GM19023 (cell line): ENCODE data around the gene CKS2.
"Not testable (repeated sequence)": the region's sequence is repeated elsewhere in the genome, so short reads cannot be mapped to it uniquely, and the experiment has no call there.

ENCODE experiments used
- ATAC-seq: cut with Tn5 transposase; IDR thresholded peaks from one replicate; pipeline ENCODE4 v1.9.1; 2021; ENCODE audit warnings: mild to moderate bottlenecking, moderate library complexity; ENCODE audit not compliant: unreplicated experiment

The CKS2 gene

DNA sequence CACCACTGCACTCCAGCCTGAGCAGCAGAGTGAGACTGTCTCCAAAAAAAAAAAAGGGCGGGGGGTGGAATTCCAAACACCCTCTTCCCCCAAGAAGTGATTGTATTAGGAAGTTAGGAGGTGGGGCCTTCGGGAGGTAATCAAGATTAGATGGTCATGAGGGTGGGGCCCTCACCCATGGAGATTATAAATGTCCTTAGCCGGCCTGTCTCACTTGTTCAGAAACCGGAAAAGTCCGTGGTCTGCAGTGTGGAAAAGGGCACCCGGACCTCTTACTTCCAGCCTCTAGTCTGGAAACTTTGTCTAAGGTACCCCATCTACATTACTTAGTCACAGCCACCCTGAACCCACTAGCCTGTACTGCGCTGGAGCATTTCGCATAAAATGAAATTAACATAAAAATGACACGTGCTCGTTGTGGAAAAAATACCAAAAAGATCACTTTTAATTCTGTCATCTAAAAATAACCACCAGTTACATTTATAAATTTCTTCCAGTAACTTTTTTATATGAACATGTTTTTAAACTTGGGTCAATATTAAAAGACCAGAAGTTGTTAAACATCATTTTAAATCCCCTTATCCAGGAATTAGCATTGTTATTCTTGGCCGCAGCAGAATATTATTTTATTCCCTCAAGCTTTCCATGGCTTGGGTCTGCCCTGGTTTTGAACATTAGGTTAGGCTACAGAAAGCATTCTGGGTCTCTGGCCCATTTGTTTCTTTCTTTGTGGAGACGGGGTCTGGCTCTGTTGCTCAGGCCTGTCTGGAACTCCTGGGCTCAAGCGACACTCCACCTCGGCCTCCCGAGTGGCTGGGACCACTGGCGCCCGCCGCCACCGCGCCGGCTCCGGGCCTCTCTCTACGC lies 1.2 kb upstream of the CKS2 start:
- no peak for ATAC-seq

DNA sequence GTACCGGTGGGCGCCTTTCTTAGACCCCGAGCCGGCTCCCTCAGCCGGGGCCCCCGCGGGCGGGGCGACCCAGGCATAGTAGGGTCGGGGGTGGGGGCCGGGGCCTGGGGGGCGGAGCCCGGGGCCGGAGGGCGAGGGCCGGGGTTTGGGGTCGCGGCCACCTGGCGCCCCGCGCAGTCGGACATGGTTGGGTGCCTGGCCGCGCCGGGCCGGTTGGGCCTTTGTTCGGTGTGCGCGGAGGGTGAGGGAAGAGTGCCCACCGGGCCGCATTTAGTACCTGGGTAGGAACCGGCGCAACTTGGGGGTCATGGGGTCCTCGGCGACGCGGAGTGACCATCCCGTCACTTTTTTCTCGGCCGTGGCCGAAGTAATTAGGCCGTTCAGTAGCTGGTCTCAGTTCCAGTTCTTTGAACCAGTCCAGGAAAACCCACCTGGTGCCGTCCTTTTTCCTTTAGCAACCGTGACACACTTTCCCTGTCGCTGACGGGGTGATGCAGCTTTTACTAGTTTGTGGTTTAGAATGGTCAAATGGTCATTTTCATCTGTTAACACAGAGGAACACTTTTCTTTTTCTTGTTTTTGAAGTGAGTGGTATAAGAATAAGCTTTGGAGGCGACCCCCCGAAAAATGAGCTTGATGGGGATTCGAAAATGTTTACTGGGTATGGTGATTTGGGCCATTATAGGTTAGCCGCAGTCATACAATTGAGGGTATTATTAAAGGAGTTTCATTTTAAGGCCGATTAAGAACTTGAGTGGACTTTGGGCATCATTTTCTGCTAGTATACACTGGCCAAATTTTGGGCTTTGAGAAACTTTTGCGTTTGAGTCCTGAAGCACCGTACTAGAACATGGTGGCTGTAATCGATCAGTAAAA lies 589 bp downstream of the CKS2 start:
- ATAC-seq: peak; percentile 1

DNA sequence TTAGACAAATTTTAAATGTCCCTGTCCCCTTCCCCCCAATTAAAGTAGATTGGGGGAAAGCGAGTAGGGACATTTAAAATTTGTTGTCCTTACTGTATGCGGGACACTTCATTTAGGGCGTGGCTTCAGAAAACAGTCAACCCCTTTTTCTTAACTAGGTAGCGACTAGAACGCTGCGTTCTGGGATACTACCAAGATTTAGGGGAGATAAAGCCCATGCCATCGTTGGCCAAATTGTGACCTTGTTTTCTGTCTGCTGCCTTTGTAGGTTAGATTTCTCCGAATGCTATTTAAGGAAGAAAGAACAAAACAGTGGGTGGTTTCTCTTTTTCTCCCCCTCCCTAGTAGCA lies 1.2 kb downstream of the CKS2 start:
- no peak for ATAC-seq

DNA sequence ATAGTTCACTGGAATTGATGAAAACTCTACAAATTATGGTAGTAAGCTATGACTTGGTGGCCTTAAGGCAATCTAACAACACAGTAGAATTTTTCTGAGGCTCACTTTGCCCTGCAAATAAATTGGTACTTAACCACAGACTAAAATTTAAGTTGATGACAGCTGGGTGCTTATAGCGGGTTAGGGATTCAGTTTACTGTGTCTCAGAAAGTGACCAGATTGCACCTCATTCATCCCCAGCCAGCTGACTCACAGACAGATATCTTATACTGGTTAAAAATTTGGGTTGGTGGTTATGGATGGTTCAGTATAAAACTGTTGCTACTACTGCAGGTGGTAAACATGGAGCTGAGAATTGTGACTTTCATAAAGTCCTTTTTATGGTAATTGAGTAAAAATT lies 2.8 kb downstream of the CKS2 start:
- ATAC-seq: no peak

DNA sequence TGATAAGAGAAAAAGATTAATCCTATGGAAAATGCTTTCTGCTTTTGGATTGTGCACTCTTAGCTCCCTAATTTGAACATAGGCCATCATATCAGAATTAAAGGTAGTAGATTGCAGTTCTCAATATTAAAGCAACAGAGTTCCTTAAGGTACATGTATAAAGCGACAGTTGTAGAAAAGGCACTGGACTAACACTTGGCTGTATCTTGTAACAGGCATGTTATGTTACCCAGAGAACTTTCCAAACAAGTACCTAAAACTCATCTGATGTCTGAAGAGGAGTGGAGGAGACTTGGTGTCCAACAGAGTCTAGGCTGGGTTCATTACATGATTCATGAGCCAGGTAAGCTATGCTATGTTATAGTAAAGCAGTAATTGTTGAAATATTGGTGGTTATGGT lies 4.0 kb downstream of the CKS2 start:
- ATAC-seq: no peak

DNA sequence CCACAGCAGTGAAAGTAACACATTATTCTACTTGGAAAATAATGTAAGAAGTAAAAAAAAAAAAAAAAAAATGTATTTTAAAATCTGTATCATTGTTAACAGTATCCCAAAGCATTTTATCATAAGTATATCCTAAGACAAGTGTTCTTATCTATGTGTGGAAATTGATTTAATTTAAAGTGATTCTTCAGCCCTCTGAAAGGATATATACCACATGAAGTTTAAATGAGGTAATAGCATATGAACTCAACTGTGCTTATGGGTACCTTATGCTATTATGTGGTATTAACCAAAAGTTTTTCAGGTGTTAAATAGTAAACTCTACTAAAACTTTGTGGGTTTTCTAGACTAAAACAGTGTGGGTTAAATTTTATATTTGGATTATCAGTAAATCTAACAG lies 4.5 kb downstream of the CKS2 start:
- no peak for ATAC-seq

DNA sequence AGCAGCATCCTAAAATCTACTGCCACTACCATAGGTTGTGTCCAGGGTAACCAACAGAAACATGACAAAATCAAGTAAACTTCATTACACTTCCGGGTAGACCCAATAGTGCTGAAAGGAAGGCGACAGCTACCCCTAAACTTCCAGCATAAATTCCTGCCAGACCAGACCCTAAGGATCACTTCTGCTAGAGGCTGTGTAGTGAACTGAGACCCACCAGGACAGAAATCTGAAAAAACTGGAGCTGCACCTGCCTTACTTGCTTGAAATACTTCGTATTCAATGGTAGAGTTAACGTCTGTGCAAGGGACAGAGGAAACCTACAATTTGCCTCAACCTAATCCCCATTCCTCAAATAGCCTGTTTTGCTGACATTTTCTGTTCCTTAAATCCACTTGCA lies 6.3 kb downstream of the CKS2 start:
- ATAC-seq: no peak

DNA sequence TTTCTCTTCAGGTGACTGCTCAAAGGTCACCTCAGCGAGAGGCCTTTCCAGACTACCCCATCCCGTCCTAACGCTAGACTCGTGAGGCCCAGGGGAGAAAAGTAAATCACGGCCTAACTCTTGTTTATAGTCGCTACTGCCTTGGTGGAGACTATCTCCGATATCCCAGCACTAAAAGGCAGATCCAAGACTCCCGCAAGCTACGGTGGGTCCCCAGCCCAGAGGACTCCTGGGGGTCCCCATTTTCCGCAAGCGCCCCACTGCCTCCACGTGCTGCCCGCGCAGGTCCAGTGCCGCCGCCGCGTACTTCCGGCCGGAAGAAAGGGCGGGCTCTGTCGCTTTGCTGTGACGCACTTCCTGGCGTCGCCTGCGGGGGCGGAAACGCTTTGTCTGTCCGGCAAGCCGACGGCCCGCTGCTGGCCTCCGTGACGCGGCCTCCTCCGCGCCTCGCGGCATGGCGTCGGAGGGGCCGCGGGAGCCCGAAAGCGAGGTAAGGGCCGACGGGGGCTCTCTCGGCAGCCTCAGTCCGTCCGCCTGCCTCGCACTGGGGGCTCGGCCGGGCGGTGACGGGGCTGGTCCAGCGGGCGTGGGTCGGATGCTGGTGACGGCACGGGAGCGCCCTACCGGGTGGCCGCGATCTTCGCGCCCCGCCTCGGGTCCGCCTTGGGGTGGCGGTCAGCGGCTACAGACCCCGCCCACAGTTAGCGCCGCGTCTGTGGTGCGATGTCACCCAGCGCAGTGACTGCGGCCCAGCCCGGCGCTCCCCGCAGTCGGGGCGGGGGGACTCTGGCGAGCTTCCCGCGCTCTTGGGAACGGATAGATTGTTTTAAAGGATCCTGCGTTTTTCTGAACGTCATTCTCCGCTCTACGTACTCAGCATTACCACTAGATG lies 7.4 kb downstream of the CKS2 start, which contains the start of gene SECISBP2:
Gene SECISBP2, plus strand, starts transcription at position 378 of the 892 bp plus-strand sequence. Its CDS starts 77 bp downstream, at position 455.
- peak; percentile 91 for ATAC-seq

DNA sequence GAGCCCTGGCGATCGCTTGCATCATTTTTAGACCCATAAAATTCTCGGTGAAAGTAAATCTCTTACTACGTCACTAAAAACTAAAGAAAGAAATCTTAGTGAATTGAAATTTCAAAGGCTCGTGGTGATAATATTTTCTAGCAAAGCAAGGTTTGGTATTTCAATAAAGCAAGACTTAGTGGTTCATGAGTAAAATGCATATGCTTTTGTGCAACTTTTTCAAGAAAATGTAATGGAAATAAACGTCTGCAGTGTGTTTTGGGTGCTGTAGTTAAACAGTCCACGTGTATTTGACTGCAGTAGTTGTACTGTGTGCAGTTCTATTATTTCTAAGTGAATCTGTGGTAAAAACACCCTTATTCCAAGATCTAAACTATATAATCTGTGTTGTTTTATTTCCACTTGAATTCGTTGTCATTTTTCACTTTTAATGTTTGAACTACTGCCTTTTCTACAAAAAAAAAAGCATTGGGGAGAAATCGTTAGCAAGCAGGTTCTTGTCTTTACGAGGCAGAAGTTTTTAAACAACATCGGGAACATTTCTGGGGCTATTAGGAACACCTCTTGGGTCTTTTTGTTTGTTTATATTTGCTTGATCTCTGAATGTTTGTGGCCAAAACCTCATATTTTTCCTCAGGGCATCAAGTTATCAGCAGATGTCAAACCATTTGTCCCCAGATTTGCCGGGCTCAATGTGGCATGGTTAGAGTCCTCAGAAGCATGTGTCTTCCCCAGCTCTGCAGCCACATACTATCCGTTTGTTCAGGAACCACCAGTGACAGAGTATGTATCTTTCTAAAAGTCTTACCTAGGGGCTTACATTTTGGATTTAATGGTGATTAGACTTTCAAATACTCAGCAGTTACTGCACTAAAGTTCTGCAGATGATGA lies 8.3 kb downstream of the CKS2 start:
- ATAC-seq: no peak

DNA sequence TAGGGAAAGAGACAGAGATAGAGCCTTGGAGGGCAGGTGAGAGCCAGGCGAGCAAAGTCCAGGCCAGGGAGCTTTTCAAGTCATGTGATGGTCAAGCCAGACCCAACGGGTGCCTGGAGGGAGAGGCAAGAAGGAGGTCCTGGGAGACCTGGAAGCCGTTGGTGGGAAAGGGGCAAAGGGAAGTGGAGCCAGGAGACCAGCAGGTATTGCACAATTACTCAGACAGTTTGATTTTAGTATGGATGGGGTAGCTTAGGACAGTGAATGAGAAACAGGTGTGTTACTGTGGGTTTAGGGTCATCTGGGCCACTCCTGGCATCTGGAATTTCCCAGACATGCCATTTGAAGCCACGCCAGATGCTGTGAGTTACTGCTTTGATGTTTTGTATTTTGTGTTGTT lies 12.4 kb downstream of the CKS2 start:
- no peak for ATAC-seq

DNA sequence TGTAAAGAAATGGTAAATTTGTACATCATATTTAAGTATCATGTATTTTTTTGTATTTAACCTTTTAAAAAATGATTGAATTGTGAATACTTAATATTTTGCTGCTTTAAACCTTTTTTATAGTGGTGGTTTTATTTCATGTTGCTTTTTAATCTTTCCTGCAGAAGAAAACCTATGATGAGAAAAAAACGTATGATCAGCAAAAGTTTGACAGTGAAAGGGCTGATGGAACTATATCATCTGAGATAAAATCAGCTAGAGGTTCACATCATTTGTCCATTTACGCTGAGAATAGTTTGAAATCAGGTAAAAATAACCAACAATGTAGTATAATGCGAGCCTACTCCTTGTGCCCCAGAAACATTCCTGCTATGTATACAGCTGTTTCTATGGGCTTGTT lies 14.7 kb downstream of the CKS2 start:
- ATAC-seq: no peak

DNA sequence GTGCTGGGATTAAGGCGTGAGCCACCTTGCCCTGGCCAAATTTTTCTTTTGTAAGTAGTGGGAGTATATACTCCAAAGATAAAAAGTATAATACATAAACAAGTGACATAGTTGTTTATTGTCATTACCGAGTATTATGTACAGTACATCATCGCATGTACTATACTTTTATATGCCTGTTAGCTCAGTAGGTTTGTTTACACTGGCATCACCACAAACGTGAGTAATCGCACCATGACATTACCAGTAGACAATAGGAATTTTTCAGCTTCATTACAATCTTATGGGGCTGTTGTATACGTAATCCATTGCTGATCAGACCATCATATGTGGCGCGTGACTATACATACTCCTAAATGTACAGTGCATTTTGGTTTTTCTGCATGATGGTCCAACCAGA lies 17.1 kb downstream of the CKS2 start:
- no peak for ATAC-seq

DNA sequence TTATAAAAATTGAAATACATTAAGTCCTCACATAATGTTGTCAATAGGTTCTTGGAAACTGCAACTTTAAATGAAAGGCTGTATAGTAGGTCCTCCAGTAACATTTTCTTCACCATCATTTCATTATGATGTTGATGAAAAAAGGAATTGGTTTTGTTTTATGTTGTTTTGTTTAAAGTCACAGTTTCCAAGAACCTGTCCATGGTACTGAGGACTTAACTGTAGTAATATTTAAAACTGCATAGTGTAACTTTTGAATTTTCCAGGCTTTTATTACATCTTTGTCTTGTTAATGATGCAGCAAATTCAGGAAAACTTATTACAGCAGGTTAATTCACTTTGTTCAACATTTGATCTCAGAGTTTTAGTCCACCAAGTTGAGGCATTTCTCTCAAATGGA lies 18.9 kb downstream of the CKS2 start:
- no peak for ATAC-seq

DNA sequence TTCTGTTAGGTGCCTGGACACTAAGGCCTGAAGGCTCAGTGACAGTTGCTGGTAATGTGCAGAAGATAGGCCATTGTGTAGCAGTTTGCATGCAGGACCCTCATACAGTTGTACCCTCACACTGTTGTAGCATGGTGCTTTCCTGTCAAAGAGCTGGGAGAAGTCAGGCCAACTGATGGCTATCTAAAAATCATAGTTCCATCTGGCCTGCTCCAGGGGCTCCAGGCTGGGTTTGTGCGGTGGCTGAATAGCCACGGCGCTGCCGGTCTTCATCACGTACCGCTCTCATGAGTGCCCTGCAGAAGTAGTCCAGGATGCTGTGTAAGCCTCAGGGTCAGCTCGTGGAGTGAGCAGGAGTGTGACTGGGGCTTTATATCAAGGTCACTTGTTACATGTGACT lies 19.5 kb downstream of the CKS2 start:
- ATAC-seq: no peak

DNA sequence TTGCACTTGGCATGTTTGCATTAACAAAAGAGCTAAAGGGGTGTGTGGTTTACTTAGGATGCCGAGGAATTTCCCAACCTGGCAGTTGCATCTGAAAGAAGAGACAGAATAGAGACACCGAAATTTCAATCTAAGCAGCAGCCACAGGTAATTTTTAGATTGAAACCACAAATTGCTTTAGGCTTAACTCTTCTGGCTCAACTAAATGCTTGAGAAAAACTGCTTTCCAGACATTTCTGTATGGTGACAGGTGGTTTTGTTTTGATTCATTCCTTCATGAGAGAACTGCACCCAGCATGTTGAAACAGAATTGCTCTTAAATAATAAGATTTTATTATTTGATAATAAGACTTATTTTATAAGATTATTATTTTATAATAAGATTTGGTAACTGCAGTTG lies 28.8 kb downstream of the CKS2 start:
- no peak for ATAC-seq

DNA sequence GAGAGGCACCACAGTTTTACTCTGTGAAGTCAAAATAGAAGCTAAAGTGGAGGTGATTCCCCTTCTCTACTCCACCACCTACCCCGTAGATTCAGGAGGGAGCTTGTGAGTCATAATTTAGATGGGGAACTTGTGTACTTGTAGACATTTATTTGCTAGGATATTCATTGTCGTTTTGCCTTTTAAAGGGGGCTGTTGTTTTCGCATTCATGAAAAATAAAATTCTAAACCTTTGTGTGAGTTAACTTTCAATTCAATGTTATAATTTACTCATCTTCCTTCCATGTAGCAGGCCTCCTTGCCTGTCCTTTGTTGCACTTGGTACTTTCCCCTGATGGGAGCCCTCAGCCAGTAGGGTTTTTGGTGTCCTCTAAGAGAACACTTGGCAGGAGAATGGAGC lies 29.3 kb downstream of the CKS2 start:
- peak; percentile 82 for ATAC-seq

DNA sequence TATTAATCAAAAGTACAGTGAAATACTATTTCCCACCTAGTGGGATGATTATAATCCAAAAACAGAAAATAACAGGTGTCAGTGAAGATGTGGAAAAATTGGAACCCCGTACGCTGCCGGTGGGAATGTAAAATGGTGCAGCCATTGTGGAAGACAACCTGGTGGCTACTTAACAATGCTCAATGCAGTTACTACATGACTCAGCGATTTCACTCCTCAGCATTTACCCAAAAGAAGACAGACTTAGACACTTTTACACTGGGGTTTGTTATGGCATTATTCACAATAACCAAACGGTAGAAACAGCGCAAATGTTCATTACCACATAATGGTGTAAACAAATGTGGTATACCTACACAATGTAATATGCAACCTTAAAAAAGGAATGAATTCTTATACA lies 31.2 kb downstream of the CKS2 start:
- no peak for ATAC-seq

DNA sequence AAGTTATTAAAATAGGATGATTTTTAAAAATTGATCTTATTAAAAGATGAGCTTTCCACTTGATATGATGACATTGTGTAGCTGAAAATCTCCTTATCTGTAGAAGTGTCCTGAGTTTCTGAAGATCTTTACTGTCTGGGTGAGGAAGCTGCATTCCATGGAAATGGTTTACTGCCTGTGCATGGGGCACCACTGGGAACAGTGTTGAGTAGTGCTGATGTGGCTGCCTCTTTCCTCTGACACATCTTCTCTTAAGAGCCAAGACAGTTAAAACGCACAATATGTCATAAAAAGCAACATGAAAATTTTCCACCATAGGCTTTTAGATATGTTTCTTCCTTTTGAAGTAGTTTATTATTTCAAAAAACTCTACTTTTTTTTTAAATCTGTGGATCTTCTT lies 32.0 kb downstream of the CKS2 start:
- no peak for ATAC-seq

DNA sequence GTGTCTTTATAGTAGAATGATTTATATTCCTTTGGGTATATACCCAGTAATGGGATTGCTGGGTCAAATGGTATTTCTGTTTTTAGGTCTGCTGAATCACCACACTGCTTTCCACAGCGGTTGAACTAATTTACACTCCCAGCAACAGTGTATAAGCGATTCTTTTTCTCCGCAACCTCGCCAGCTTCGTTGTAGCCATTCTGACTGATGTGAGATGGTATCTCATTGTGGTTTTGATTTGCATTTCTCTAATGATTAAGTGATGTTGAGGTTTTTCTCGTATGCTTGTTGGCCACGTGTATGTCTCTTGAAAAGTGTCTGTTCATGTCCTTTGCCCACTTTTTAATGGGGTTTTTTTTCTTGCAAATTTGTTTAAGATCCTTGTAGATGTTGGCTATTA lies 32.8 kb downstream of the CKS2 start:
- ATAC-seq: not testable (repeated sequence)

DNA sequence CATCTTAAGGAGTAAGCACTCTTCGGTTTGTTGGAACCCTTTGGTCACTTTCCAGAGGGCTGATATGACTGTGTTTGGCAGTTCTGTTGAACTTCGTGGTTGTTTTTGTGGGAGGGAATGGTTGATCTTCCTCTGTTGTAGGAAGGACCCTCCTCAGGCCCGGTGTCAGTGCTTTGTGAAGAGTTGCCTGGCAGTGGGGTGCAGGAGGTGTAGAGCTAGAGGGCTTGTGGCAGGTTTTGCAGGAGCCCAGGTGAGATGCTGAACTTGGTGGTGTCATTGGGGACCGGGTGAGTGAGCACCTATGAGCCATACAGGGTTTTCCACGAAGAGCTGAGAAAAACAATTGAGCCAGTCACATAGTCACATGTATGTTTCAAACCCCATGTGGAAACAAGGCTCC lies 34.5 kb downstream of the CKS2 start:
- ATAC-seq: no peak
